H1 (cell line): ENCODE measurements around the gene AK6. TPM values are rescaled to one million over a fixed set of nuclear protein-coding genes. Genes with fewer than 3 reads are reported as not detected.

Experiments used
- ATF3 ChIP-seq: IDR thresholded peaks from 2 replicates; pipeline ENCODE4 v1.6.1; 2011; ENCODE audit warnings: low read depth, mild to moderate bottlenecking, low read length; ENCODE audit not compliant: insufficient read depth
- BACH1 ChIP-seq: IDR thresholded peaks from 2 replicates; pipeline ENCODE4 v1.6.1; 2012; ENCODE audit warnings: low read length, improper control_type of control experiment
- BRCA1 ChIP-seq: IDR thresholded peaks from 2 replicates; pipeline ENCODE4 v1.6.1; 2012; ENCODE audit warnings: low read depth, low read length, improper control_type of control experiment
- CBX8 ChIP-seq: fragments of 300-800, 300-1000 bp; sonication (generic); IDR thresholded peaks from 2 replicates; pipeline ENCODE4 v1.7.1; 2016; ENCODE audit warnings: low read depth, low read length, borderline replicate concordance
- CEBPB ChIP-seq: IDR thresholded peaks from 2 replicates; pipeline ENCODE4 v1.6.1; 2012; ENCODE audit warnings: low read depth, low read length
- CHD2 ChIP-seq: IDR thresholded peaks from 2 replicates; pipeline ENCODE4 v1.6.1; 2012; ENCODE audit warnings: low read length, improper control_type of control experiment
- EGR1 ChIP-seq: IDR thresholded peaks from 2 replicates; pipeline ENCODE4 v1.6.1; 2011; ENCODE audit warnings: low read depth, low read length, borderline replicate concordance
- GTF2F1 ChIP-seq: IDR thresholded peaks from 2 replicates; pipeline ENCODE4 v1.6.1; 2012; ENCODE audit warnings: low read depth, low read length, improper control_type of control experiment, borderline replicate concordance
- HDAC6 ChIP-seq: IDR thresholded peaks from one replicate; pipeline ENCODE4 v1.7.1; 2012; ENCODE audit warnings: low read depth, mild to moderate bottlenecking, inconsistent platforms, low read length, moderate library complexity
- JUN ChIP-seq: IDR thresholded peaks from 2 replicates; pipeline ENCODE4 v1.6.1; 2011; ENCODE audit warnings: low read depth, mild to moderate bottlenecking, improper control_type of control experiment, low read length
- KDM4A ChIP-seq: IDR thresholded peaks from one replicate; pipeline ENCODE4 v1.7.1; 2012; ENCODE audit warnings: low read depth, mild to moderate bottlenecking, moderate library complexity, low read length, inconsistent platforms; ENCODE audit not compliant: severe bottlenecking
- MAFK ChIP-seq: IDR thresholded peaks from 2 replicates; pipeline ENCODE4 v1.6.1; 2012; ENCODE audit warnings: low read depth, mild to moderate bottlenecking, improper control_type of control experiment, low read length
- MAX ChIP-seq: IDR thresholded peaks from 2 replicates; pipeline ENCODE4 v1.6.1; 2012; ENCODE audit warnings: inconsistent platforms
- NANOG ChIP-seq: IDR thresholded peaks from 2 replicates; pipeline ENCODE4 v1.6.1; 2011; ENCODE audit warnings: low read length, low read depth, mild to moderate bottlenecking, inconsistent platforms; ENCODE audit not compliant: insufficient read depth, poor library complexity, severe bottlenecking
- PHF8 ChIP-seq: fragments of 200-600 bp; sonication (generic); conservative IDR thresholded peaks from 2 replicates; pipeline ENCODE4 v1.7.1; 2012; ENCODE audit warnings: low read depth, mild to moderate bottlenecking, inconsistent platforms, low read length, moderate library complexity
- POLR2AphosphoS5 ChIP-seq: IDR thresholded peaks from 2 replicates; pipeline ENCODE4 v1.6.1; 2011; ENCODE audit warnings: low read depth, low read length
- RFX5 ChIP-seq: IDR thresholded peaks from 2 replicates; pipeline ENCODE4 v1.6.1; 2011; ENCODE audit warnings: low read depth, low read length, improper control_type of control experiment, borderline replicate concordance
- SAP30 ChIP-seq: fragments of 300-600 bp; sonication (generic); IDR thresholded peaks from 2 replicates; pipeline ENCODE4 v1.7.1; 2012; ENCODE audit warnings: low read length, moderate library complexity, mild to moderate bottlenecking, inconsistent platforms; ENCODE audit not compliant: insufficient read depth, insufficient replicate concordance
- SIRT6 ChIP-seq: IDR thresholded peaks from one replicate; pipeline ENCODE4 v1.7.1; 2012; ENCODE audit warnings: low read length, inconsistent platforms
- SRF ChIP-seq: IDR thresholded peaks from 2 replicates; pipeline ENCODE4 v1.6.1; 2011; ENCODE audit warnings: mild to moderate bottlenecking, low read depth, low read length, moderate library complexity
- TAF7 ChIP-seq: optimal IDR thresholded peaks from 2 replicates; pipeline ENCODE3; 2011; ENCODE audit warnings: low read depth, mild to moderate bottlenecking, inconsistent platforms, low read length, moderate library complexity, borderline replicate concordance
- TBP ChIP-seq: IDR thresholded peaks from 2 replicates; pipeline ENCODE4 v1.6.1; 2011; ENCODE audit warnings: low read depth, low read length, improper control_type of control experiment
- TEAD4 ChIP-seq: IDR thresholded peaks from 2 replicates; pipeline ENCODE4 v1.6.1; 2012; ENCODE audit warnings: low read depth, low read length, inconsistent platforms, mixed read lengths
- YY1 ChIP-seq: IDR thresholded peaks from 2 replicates; pipeline ENCODE4 v1.6.1; 2011; ENCODE audit warnings: low read depth, mild to moderate bottlenecking, low read length
- polyA plus RNA-seq, 7 experiments: library from polyadenylated mRNA; depleted of rRNA in 3 of 7; stranded (reverse) in 5 of 7; unstranded in 2 of 7; fragments of >200 nt in 5 of 7; fragments of 200-250 nt in 2 of 7; gene quantifications; 1 replicate in 5 of 7; 2 replicates in 1 of 7; 4 replicates in 1 of 7; pipeline versions ENCODE4 v1.2.1 to v1.2.3, GENCODE V29; 2011 to 2013; ENCODE audit warnings: missing spikeins in 2 of 7, mixed read lengths in 2 of 7
- total RNA-seq: library from RNA; stranded (reverse); fragmentation: NEBNext Ultra II Directional; extraction: Animal tissue kit (Norgen Biotek cat#: 25700); gene quantifications from 2 replicates; pipeline ENCODE4 v1.2.1, GENCODE V29; 2021

AK6 gene
- total and polyA plus RNA-seq, 2 of the 8 experiments (the other 6 are each of a cell fraction or from before 2014, with no cell fraction given), result 22.5 to 51.2 TPM

- TF ChIP-seq KDM4A, result peak; percentile 51
- no peak for TF ChIP-seq EGR1
- no peak for TF ChIP-seq BRCA1
- TF ChIP-seq RFX5, result no peak
- TF ChIP-seq POLR2AphosphoS5, result peak; percentile 78
- TF ChIP-seq ATF3, result peak; percentile 77; the same call in 1 of the 2 replicates
- no peak for TF ChIP-seq SAP30
- peak; percentile 89 for TF ChIP-seq TAF7
- peak; percentile 75 for TF ChIP-seq TBP
- TF ChIP-seq NANOG, result no peak
- TF ChIP-seq YY1, result peak; percentile 28; the same call in 1 of the 2 replicates
- no peak for TF ChIP-seq MAFK
- TF ChIP-seq JUN, result no peak
- no peak for TF ChIP-seq BACH1
- no peak for TF ChIP-seq CHD2
- TF ChIP-seq MAX, result peak; percentile 90
- peak; percentile 83 for TF ChIP-seq PHF8
- no peak for TF ChIP-seq SRF
- TF ChIP-seq HDAC6, result no peak
- no peak for TF ChIP-seq CEBPB
- no peak for TF ChIP-seq TEAD4
- no peak for TF ChIP-seq CBX8
- TF ChIP-seq SIRT6, result no peak
- no peak for TF ChIP-seq GTF2F1
Measured at GRCh38 chr5:69414885-69415583, 45.7 kb upstream of the AK6 start, which contains the start of gene MARVELD2 (continued).
